DMS79 treated with DMSO at 0.1 percent for 48 hours (cell line): ENCODE results near the gene ALG1L2.
"Not testable (repeated sequence)": the region's sequence is repeated elsewhere in the genome, so short reads cannot be mapped to it uniquely, and the experiment has no call there.

Source experiments
- DNase-seq: peaks from one replicate; lab custom pipeline; 2025; lab: John Stamatoyannopoulos, UW

The ALG1L2 gene

GRCh38 chr3:130122891-130123775 lies 41.5 kb downstream of the ALG1L2 start:
- DNase-seq: not testable (repeated sequence)

GRCh38 chr3:130125406-130125805 lies 43.8 kb downstream of the ALG1L2 start:
- DNase-seq: not testable (repeated sequence)

GRCh38 chr3:130136337-130136736 lies 54.7 kb downstream of the ALG1L2 start:
- not testable (repeated sequence) for DNase-seq

DNA sequence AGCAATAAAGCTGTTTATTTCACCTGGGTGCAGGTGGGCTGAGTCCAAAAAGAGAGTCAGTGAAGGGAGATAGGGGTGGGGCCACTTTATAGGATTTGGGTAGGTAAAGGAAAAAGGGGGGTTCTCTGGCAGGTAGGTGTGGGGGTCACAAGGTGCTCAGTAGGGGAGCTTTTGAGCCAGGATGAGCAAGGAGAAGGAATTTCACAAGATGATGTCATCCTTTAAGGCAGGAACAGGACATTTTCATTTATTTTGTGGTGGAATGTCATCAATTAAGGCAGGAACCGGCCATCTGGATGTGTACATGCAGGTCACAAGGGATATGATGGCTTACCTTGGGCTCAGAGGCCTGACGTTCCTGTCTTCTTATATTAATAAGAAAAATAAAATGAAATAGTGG lies 56.1 kb downstream of the ALG1L2 start:
- not testable (repeated sequence) for DNase-seq

- DNase-seq: not testable (repeated sequence)
These were observed 57.4 kb downstream of the ALG1L2 start for GRCh38 chr3:130138992-130139391.

DNA sequence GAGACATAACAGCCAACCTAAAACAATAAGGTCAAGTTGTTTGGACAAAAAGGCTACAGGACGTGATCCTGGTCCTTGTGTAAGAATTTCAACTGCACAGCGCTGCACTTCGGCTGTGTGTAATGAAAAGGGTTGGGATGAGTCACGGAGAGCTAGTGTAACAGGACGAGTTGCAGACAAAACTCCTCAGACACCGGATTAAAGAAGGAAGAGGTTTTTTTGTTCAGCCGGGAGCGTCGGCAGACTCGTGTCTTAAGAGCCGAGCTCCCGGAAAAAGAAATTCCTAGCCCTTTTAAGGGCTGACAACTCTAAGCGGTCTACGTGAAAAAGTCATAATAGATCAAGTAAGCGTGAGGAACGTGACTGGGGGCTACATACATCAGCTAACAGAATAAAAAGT lies 59.1 kb downstream of the ALG1L2 start:
- not testable (repeated sequence) for DNase-seq

GRCh38 chr3:130143648-130144327 lies 62.2 kb downstream of the ALG1L2 start:
- peak; percentile 3 for DNase-seq

DNA sequence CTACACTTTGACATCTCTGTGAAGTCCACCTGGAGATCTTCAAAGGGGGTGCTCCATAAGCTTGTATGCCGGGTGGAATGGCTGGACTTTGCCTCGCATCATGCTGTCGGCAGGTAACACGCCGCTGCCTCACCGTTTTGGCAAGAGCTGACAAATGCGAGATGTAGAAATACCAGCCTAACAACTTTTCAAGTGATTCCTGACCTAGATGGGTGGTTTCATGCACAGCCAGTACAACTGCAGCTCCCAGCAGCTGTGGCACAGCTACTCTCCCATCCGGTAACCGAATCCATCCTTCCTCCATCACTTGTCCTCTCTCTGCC lies 62.7 kb downstream of the ALG1L2 start:
- peak; percentile 42 for DNase-seq

GRCh38 chr3:130145456-130145855 lies 63.8 kb downstream of the ALG1L2 start:
- DNase-seq: not testable (repeated sequence)

- not testable (repeated sequence) for DNase-seq
These were observed 64.8 kb downstream of the ALG1L2 start for GRCh38 chr3:130146465-130146864.
